Large intestine (tissue), 3 donors: ENCODE results near the gene DRP2. TPM values are rescaled to one million over a fixed set of nuclear protein-coding genes. Genes with fewer than 3 reads are reported as not detected.
A peak's percentile ranks its signal among the peaks of the same experiment; 100 is the strongest.

Experiments used
- DNase-seq, 2 donors: peaks; one replicate each; pipeline versions ENCODE4 v3.0.0 to v3.0.0-alpha.2; 2013
- H3K27ac ChIP-seq: one replicate; pipeline ENCODE4 v1.5.1; 2013; ENCODE audit warnings: low read length
- H3K27me3 ChIP-seq: 2 replicates; pipeline ENCODE4 v1.6.1; 2013; ENCODE audit warnings: low read length; ENCODE audit not compliant: control insufficient read depth, insufficient read depth
- H3K36me3 ChIP-seq: 2 replicates; pipeline ENCODE4 v1.6.1; 2013; ENCODE audit warnings: low read length; ENCODE audit not compliant: control insufficient read depth, insufficient read depth
- H3K4me1 ChIP-seq: one replicate; pipeline ENCODE4 v1.6.1; 2013; ENCODE audit warnings: low read length; ENCODE audit not compliant: control insufficient read depth, insufficient read depth
- H3K4me3 ChIP-seq: one replicate; pipeline ENCODE4 v1.5.1; 2013; ENCODE audit warnings: low read length
- H3K9me3 ChIP-seq: one replicate; pipeline ENCODE4 v1.6.1; 2013; ENCODE audit warnings: mild to moderate bottlenecking, low read depth, low read length, moderate library complexity; ENCODE audit not compliant: control insufficient read depth
- WGBS: methylation state at CpG from one replicate; pipeline ENCODE4 v1.1.5; 2013; ENCODE audit warnings: low lambda C conversion rate; ENCODE audit not compliant: insufficient coverage; 5-methylcytosine and 5-hydroxymethylcytosine counted together
- polyA plus RNA-seq: library from polyadenylated mRNA; unstranded; fragments of 120-200 nt; gene quantifications from one replicate; pipeline ENCODE4 v1.2.1, GENCODE V29; 2013

The DRP2 gene
- polyA plus RNA-seq, 1 donor: 2.1 TPM

- no peak for DNase-seq
- Histone ChIP-seq H3K9me3 (no peaks in the 10 kb centered on the region), H3K36me3 (no peaks in the 10 kb centered on the region), H3K4me3 (no peak overlapping the region), H3K4me1 (no peaks in the 10 kb centered on the region), H3K27ac (no peak overlapping the region), H3K27me3 (no peaks in the 10 kb centered on the region)
- 60% methylated on average over 1 of the region's 5 CpGs for WGBS
Measured at GRCh38 chrX:101232316-101232715, 12.7 kb downstream of the DRP2 start.

- Histone ChIP-seq H3K27ac (no peak overlapping the region), H3K4me1 (no peaks in the 10 kb centered on the region), H3K9me3 (no peaks in the 10 kb centered on the region), H3K4me3 (no peak overlapping the region), H3K27me3 (no peaks in the 10 kb centered on the region), H3K36me3 (no peaks in the 10 kb centered on the region)
- WGBS: no CpG with 5 or more reads among the region's 2 CpGs
- no peak for DNase-seq
Measured at GRCh38 chrX:101237041-101237440, 17.5 kb downstream of the DRP2 start.

GRCh38 chrX:101241531-101241930, 21.9 kb downstream of the DRP2 start:
- no peak for DNase-seq

GRCh38 chrX:101252634-101253033, 33.0 kb downstream of the DRP2 start:
- no peak for DNase-seq
- H3K4me1 ChIP-seq: no peaks in the 10 kb centered on the region
- no peaks in the 10 kb centered on the region for H3K27me3 ChIP-seq
- H3K36me3 ChIP-seq: no peaks in the 10 kb centered on the region
- H3K27ac ChIP-seq: no peak overlapping the region
- WGBS: no CpG with 5 or more reads among the region's 2 CpGs
- no peak overlapping the region for H3K4me3 ChIP-seq
- no peaks in the 10 kb centered on the region for H3K9me3 ChIP-seq

More at GRCh38 chrX:101241531-101241930, 21.9 kb downstream of the DRP2 start:
- Histone ChIP-seq H3K9me3 (no peaks in the 10 kb centered on the region), H3K36me3 (no peaks in the 10 kb centered on the region), H3K27ac (no peak overlapping the region), H3K4me3 (no peak overlapping the region), H3K4me1 (no peaks in the 10 kb centered on the region), H3K27me3 (no peaks in the 10 kb centered on the region)
- no CpG with 5 or more reads among the region's 9 CpGs for WGBS

- H3K27me3 ChIP-seq: no peaks in the 10 kb centered on the region
- no peaks in the 10 kb centered on the region for H3K9me3 ChIP-seq
- no peaks in the 10 kb centered on the region for H3K4me1 ChIP-seq
- H3K27ac ChIP-seq: no peak overlapping the region
- no CpG with 5 or more reads among the region's 4 CpGs for whole genome bisulfite sequencing
- DNase-seq: no peak
- no peak overlapping the region for H3K4me3 ChIP-seq
- no peaks in the 10 kb centered on the region for H3K36me3 ChIP-seq
Measured at GRCh38 chrX:101257448-101258258, 38.1 kb downstream of the DRP2 start.

GRCh38 chrX:101258259-101258581, 38.6 kb downstream of the DRP2 start:
- DNase-seq: no peak
- Histone ChIP-seq H3K9me3 (no peaks in the 10 kb centered on the region), H3K27me3 (no peaks in the 10 kb centered on the region), H3K4me3 (no peak overlapping the region), H3K4me1 (no peaks in the 10 kb centered on the region), H3K36me3 (no peaks in the 10 kb centered on the region), H3K27ac (no peak overlapping the region)
- no CpG with 5 or more reads among the region's 11 CpGs for WGBS

GRCh38 chrX:101260435-101260834, 40.8 kb downstream of the DRP2 start:
- WGBS: no CpG with 5 or more reads among the region's 4 CpGs
- H3K27me3 ChIP-seq: no peaks in the 10 kb centered on the region
- H3K4me3 ChIP-seq: no peak overlapping the region
- peak in 1 of 2 donors; percentile 9 for DNase-seq
- H3K4me1 ChIP-seq: no peaks in the 10 kb centered on the region
- no peaks in the 10 kb centered on the region for H3K9me3 ChIP-seq
- no peaks in the 10 kb centered on the region for H3K36me3 ChIP-seq
- no peak overlapping the region for H3K27ac ChIP-seq

- Histone ChIP-seq H3K36me3 (no peaks in the 10 kb centered on the region), H3K4me3 (no peak overlapping the region), H3K4me1 (no peaks in the 10 kb centered on the region), H3K27ac (no peak overlapping the region), H3K9me3 (no peaks in the 10 kb centered on the region), H3K27me3 (no peaks in the 10 kb centered on the region)
- no peak for DNase-seq
- no CpG with 5 or more reads among the region's 4 CpGs for WGBS
Measured at GRCh38 chrX:101262590-101262989, 43.0 kb downstream of the DRP2 start.

GRCh38 chrX:101263766-101264165, 44.2 kb downstream of the DRP2 start:
- Histone ChIP-seq H3K9me3 (no peaks in the 10 kb centered on the region), H3K4me3 (no peak overlapping the region), H3K27me3 (no peaks in the 10 kb centered on the region)

GRCh38 chrX:101265869-101266428, 46.4 kb downstream of the DRP2 start:
- DNase-seq: no peak
- H3K27ac ChIP-seq: no peak overlapping the region
- WGBS: no CpG with 5 or more reads among the region's 5 CpGs
- no peaks in the 10 kb centered on the region for H3K36me3 ChIP-seq
- H3K4me1 ChIP-seq: no peaks in the 10 kb centered on the region
- H3K4me3 ChIP-seq: no peak overlapping the region
- no peaks in the 10 kb centered on the region for H3K27me3 ChIP-seq
- H3K9me3 ChIP-seq: no peaks in the 10 kb centered on the region

More at GRCh38 chrX:101263766-101264165, 44.2 kb downstream of the DRP2 start:
- Histone ChIP-seq H3K36me3 (no peaks in the 10 kb centered on the region), H3K27ac (no peak overlapping the region), H3K4me1 (no peaks in the 10 kb centered on the region)
- WGBS: no CpG with 5 or more reads among the region's 2 CpGs
- DNase-seq: no peak

GRCh38 chrX:101274198-101274597, 54.6 kb downstream of the DRP2 start:
- H3K36me3 ChIP-seq: no peaks in the 10 kb centered on the region
- no peaks in the 10 kb centered on the region for H3K27me3 ChIP-seq
- no CpG with 5 or more reads among the region's 6 CpGs for WGBS
- H3K4me3 ChIP-seq: no peak overlapping the region
- no peak for DNase-seq
- H3K4me1 ChIP-seq: no peaks in the 10 kb centered on the region
- H3K9me3 ChIP-seq: no peaks in the 10 kb centered on the region
- no peak overlapping the region for H3K27ac ChIP-seq
